ENCODE results near the gene PCCB.
"Not testable (repeated sequence)": the region's sequence is repeated elsewhere in the genome, so short reads cannot be mapped to it uniquely, and the experiment has no call there.

The PCCB gene

DNA sequence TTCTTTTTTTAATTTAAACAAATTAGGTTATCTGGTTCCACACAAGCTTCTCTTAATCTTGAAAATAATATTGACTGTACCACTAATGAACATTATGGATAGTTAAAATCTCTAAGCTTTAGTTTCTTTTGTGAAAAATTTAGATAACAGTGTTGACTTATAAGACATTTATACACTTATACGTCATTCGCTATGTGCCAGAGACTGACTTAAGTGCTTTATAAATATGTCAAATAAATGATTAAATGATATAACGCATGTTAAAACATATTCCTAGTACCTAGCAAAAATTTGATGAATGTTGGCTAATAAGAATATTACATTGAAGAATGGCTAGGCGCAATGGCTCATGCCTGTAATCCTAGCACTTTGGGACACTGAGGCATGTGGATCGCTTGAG lies 96.3 kb downstream of the PCCB start:
- DNase-seq (ENCODE audit: low read depth): no peak
- TF ChIP-seq, protein P1, sequence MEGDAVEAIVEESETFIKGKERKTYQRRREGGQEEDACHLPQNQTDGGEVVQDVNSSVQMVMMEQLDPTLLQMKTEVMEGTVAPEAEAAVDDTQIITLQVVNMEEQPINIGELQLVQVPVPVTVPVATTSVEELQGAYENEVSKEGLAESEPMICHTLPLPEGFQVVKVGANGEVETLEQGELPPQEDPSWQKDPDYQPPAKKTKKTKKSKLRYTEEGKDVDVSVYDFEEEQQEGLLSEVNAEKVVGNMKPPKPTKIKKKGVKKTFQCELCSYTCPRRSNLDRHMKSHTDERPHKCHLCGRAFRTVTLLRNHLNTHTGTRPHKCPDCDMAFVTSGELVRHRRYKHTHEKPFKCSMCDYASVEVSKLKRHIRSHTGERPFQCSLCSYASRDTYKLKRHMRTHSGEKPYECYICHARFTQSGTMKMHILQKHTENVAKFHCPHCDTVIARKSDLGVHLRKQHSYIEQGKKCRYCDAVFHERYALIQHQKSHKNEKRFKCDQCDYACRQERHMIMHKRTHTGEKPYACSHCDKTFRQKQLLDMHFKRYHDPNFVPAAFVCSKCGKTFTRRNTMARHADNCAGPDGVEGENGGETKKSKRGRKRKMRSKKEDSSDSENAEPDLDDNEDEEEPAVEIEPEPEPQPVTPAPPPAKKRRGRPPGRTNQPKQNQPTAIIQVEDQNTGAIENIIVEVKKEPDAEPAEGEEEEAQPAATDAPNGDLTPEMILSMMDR (IDR thresholded peaks at IDR 0.05; ENCODE audit: low read length, missing control alignments): no peak
- no peak overlapping the region for H3K4me3 ChIP-seq (replicated peaks; ENCODE audit: low read depth, low read length)

DNA sequence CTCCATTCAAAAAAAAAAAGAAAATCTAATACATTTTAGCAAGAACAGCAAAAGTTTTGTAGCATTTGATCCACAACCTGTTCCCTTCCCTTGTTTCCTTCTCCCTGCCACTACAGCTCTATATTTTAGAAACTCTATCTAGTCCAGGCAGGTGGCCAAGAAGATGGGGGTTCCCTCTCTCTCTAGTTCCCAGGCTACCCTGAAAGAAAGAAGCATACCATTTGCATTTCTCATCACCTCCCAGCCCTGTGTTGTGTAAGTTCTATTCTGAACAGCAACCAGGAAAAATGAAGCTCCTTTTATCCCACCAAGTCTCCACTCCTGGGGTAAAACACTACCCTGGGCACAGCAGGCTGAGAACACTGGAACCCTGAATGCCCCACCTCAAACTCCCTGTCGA lies 100.0 kb downstream of the PCCB start:
- DNase-seq (ENCODE audit: low read depth): peak; percentile 95
- TF ChIP-seq, protein P1 (IDR thresholded peaks at IDR 0.05; ENCODE audit: low read length, missing control alignments): no peak
- no peak overlapping the region for H3K4me3 ChIP-seq (replicated peaks; ENCODE audit: low read depth, low read length)

DNA sequence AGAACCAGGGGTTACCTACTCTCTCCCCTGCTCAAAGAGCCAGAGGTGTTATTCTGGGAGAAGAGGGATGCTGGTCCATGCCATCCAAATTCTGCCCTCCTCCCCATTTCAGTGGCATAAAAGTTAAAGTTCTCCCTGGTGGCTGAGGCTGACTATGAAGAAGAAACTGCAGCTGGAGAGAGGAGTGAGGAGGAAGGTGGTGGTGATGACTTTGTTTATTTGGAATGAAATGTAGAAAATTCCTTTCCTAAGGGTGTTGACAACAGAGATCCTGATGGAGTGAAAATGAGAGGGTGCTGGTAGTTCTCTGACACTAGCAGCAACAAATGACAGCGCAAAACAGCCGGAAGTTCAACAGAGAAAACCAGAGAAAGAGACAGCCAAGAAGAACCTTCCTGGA lies 100.4 kb downstream of the PCCB start:
- TF ChIP-seq, protein P1 (IDR thresholded peaks at IDR 0.05; ENCODE audit: low read length, missing control alignments): no peak

DNA sequence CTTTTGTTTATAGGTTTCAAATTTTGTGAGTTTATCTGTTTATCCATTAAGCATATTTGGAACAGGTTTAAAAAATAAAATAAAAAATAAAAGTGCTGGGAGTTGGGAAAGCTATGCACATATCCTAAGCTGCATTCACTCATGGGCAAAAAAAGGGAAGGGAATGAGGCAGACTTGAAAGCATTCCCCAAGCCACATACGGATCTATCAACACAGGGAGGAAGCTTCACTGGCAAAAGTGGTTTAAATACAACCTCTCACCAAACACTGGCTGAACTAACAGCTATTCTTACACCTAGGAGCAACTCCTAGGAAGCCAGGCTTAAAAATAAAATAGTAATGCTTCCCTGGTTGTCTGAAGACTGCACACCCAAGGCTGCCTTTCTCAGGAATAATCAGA lies 101.2 kb downstream of the PCCB start:
- TF ChIP-seq, protein P1 (IDR thresholded peaks at IDR 0.05; ENCODE audit: low read length, missing control alignments): no peak
- no peak for DNase-seq (ENCODE audit: low read depth)
- no peak overlapping the region for H3K4me3 ChIP-seq (replicated peaks; ENCODE audit: low read depth, low read length)

More for the DNA sequence above, 100.4 kb downstream of the PCCB start:
- H3K4me3 ChIP-seq (replicated peaks; ENCODE audit: low read depth, low read length): no peak overlapping the region
- DNase-seq (ENCODE audit: low read depth): peak; percentile 44

DNA sequence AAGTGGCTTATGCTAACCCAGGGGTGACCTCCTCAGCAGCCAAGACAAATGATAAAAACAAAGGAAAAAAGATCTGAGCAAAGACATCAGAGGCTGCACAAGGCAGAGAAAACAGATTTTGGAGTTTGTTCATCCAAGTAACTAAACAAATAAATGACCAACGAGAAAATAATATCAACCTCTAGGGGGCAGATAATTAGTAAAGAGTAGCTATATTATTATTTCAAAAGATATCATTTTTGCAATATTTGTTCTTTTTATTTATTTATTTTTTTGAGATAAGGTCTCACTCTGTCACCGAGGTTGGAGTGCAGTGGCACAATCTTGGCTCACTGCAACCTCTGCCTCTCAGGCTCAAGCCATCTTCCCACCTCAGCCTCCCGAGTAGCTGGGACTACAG lies 101.8 kb downstream of the PCCB start:
- DNase-seq (ENCODE audit: low read depth): no peak
- no peak overlapping the region for H3K4me3 ChIP-seq (replicated peaks; ENCODE audit: low read depth, low read length)
- TF ChIP-seq, protein P1 (IDR thresholded peaks at IDR 0.05; ENCODE audit: low read length, missing control alignments): no peak

DNA sequence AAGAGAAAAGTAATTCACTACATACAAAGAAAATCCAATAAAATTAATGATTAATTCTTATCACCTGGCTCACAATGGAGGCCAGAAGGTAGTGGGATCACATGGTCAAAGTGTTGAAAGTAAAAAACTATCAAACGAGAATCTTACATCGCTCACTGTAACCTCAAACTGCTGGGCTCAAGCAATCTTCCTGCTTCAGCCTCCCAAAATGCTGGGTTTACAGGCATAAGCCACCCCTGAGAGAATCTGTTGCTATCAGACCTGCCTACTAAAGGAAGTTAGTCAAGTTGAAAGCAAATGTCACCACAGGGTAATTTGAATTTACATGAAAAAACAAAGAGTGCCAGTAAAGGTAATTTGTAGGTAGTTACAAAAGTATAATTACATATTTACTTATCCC lies 103.3 kb downstream of the PCCB start:
- no peak overlapping the region for H3K4me3 ChIP-seq (replicated peaks; ENCODE audit: low read depth, low read length)
- TF ChIP-seq, protein P1 (IDR thresholded peaks at IDR 0.05; ENCODE audit: low read length, missing control alignments): no peak
- no peak for DNase-seq (ENCODE audit: low read depth)

DNA sequence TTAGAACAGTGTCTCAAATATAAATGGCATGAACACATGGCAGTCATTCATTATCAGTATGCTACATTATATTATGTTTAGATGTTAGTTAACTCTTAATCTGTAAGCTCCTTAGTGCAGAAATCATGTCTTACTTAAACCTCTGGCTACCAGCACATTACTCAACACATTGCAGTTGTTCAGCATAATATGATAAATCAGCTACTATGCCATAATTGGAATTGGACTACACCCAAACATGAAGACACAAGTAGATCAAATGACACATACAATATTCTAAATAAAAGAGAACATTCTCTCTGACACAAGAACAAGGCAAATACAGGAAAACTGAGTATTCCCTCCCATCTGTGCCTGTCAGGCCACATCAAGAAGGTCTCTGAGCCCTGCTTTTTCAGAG lies 116.1 kb downstream of the PCCB start:
- DNase-seq (ENCODE audit: low read depth): peak; percentile 34
- TF ChIP-seq, protein P1 (IDR thresholded peaks at IDR 0.05; ENCODE audit: low read length, missing control alignments): no peak
- H3K4me3 ChIP-seq (replicated peaks; ENCODE audit: low read depth, low read length): no peak overlapping the region

DNA sequence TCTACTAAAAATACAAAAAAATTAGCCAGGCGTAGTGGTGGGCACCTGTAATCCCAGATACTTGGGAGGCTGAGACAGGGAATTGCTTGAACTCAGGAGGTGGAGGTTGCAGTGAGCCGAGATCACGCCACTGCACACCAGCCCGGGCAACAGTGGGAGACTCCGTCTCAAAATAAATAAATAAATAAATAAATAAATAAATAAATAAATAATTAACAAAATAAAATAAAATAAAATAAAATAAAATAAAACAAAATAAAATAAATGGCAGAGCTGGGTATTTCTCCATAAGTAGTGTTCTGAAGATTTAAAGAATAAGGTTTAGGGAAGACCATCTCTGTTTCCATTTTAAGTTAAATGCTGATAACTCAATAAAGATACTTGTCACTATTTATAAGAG lies 125.7 kb downstream of the PCCB start:
- H3K4me3 ChIP-seq (replicated peaks; ENCODE audit: low read depth, low read length); DNase-seq (ENCODE audit: low read depth): not testable (repeated sequence)
